Neural cell (in vitro differentiated cells): ENCODE measurements around the gene CD300C. TPM values are rescaled to one million over a fixed set of nuclear protein-coding genes. Genes with fewer than 3 reads are reported as not detected.

Experiments used
- H2AFZ ChIP-seq: fragments of 200-600, 300-800 bp; sonication (generic), shearing (Covaris generic); 2 replicates; pipeline ENCODE4 v1.6.0; 2014; ENCODE audit warnings: low read depth, mild to moderate bottlenecking, antibody characterized with exemption, low read length, moderate library complexity
- H3F3A ChIP-seq: fragments of 200-600 bp; shearing (Covaris generic); 2 replicates; pipeline ENCODE4 v1.6.1; 2016; ENCODE audit warnings: mild to moderate bottlenecking, moderate library complexity, mixed read lengths, antibody characterized with exemption, low read length; ENCODE audit not compliant: insufficient read depth, poor library complexity, severe bottlenecking
- H3K27ac ChIP-seq: fragments of 200-600, 300-800 bp; sonication (generic), shearing (Covaris generic); 2 replicates; pipeline ENCODE4 v1.5.1; 2014; ENCODE audit warnings: mild to moderate bottlenecking, low read length, moderate library complexity
- H3K27me3 ChIP-seq: fragments of 300-800, 200-600 bp; sonication (generic), shearing (Covaris generic); 2 replicates; pipeline ENCODE4 v1.6.0; 2014; ENCODE audit warnings: mild to moderate bottlenecking, low read depth, low read length, moderate library complexity; ENCODE audit not compliant: insufficient read depth
- H3K36me3 ChIP-seq: fragments of 300-800, 200-600 bp; sonication (generic), shearing (Covaris generic); 2 replicates; pipeline ENCODE4 v1.5.1; 2014; ENCODE audit warnings: mild to moderate bottlenecking, antibody characterized with exemption, low read length, moderate library complexity; ENCODE audit not compliant: insufficient read depth
- H3K4me2 ChIP-seq: fragments of 300-800, 200-600 bp; sonication (generic), shearing (Covaris generic); 2 replicates; pipeline ENCODE4 v1.6.0; 2014; ENCODE audit warnings: mild to moderate bottlenecking, low read length
- H3K4me3 ChIP-seq: fragments of 300-800, 200-600 bp; sonication (generic), shearing (Covaris generic); 2 replicates; pipeline ENCODE4 v1.5.1; 2014; ENCODE audit warnings: mild to moderate bottlenecking, low read length, moderate library complexity
- H3K79me2 ChIP-seq: fragments of 200-600 bp; shearing (Covaris generic); replicated peaks from 2 replicates; pipeline ENCODE4 v1.6.0; 2014; ENCODE audit warnings: mild to moderate bottlenecking, low read length, moderate library complexity; ENCODE audit not compliant: insufficient read depth
- H3K9ac ChIP-seq: fragments of 300-800, 200-600 bp; sonication (generic), shearing (Covaris generic); 2 replicates; pipeline ENCODE4 v1.6.1; 2016; ENCODE audit warnings: mild to moderate bottlenecking, low read length, mixed read lengths
- H3K9me2 ChIP-seq: fragments of 200-600 bp; shearing (Covaris generic); 2 replicates; pipeline ENCODE4 v1.6.1; 2016; ENCODE audit warnings: mild to moderate bottlenecking, low read length, mixed read lengths; ENCODE audit not compliant: insufficient read depth
- H3K9me3 ChIP-seq: fragments of 200-600, 300-800 bp; sonication (generic), shearing (Covaris generic); 2 replicates; pipeline ENCODE4 v1.6.1; 2016; ENCODE audit warnings: mild to moderate bottlenecking, mixed run types, low read length, moderate library complexity, mixed read lengths
- H4K20me1 ChIP-seq: fragments of 200-600 bp; shearing (Covaris generic); 2 replicates; pipeline ENCODE4 v1.6.1; 2016; ENCODE audit warnings: mild to moderate bottlenecking, mixed run types; ENCODE audit not compliant: insufficient read depth
- CTCF ChIP-seq: fragments of 450-650 bp; IDR thresholded peaks from 2 replicates; pipeline ENCODE4 v1.5.1; 2014; ENCODE audit warnings: antibody characterized with exemption, mild to moderate bottlenecking, moderate library complexity; ENCODE audit not compliant: poor library complexity, severe bottlenecking
- EP300 ChIP-seq: fragments of 450-650 bp; conservative IDR thresholded peaks from 2 replicates; pipeline ENCODE4 v1.6.1; 2014; ENCODE audit warnings: antibody characterized with exemption, mild to moderate bottlenecking, moderate library complexity; ENCODE audit not compliant: poor library complexity, severe bottlenecking
- EZH2 ChIP-seq: fragments of 200-600, 300-800 bp; shearing (Covaris generic), sonication (generic); IDR thresholded peaks from 2 replicates; pipeline ENCODE4 v1.6.1; 2014; ENCODE audit warnings: antibody characterized with exemption, low read length, borderline replicate concordance, mild to moderate bottlenecking; ENCODE audit not compliant: insufficient read depth, poor library complexity, severe bottlenecking
- MXI1 ChIP-seq: fragments of 450-650 bp; conservative IDR thresholded peaks from 2 replicates; pipeline ENCODE4 v1.6.1; 2014; ENCODE audit warnings: antibody characterized with exemption, mild to moderate bottlenecking; ENCODE audit not compliant: poor library complexity, severe bottlenecking
- POLR2AphosphoS5 ChIP-seq: IDR thresholded peaks from 2 replicates; pipeline ENCODE4 v1.6.1; 2012
- RAD21 ChIP-seq: fragments of 450-650 bp; conservative IDR thresholded peaks from 2 replicates; pipeline ENCODE4 v1.6.1; 2014; ENCODE audit warnings: antibody characterized with exemption, mild to moderate bottlenecking, moderate library complexity
- REST ChIP-seq: IDR thresholded peaks from 2 replicates; pipeline ENCODE4 v1.6.1; 2012; ENCODE audit warnings: borderline replicate concordance
- SMC3 ChIP-seq: fragments of 450-650 bp; conservative IDR thresholded peaks from 2 replicates; pipeline ENCODE4 v1.6.1; 2014; ENCODE audit warnings: antibody characterized with exemption, mild to moderate bottlenecking, moderate library complexity; ENCODE audit not compliant: poor library complexity
- TAF1 ChIP-seq: IDR thresholded peaks from 2 replicates; pipeline ENCODE4 v1.6.1; 2012; ENCODE audit warnings: low read depth
- polyA minus RNA-seq: library from RNA; depleted of rRNA, polyadenylated mRNA; stranded (reverse); fragments of >200 nt; gene quantifications from 2 replicates; pipeline ENCODE4 v1.2.3, GENCODE V29; 2014
- polyA plus RNA-seq: library from polyadenylated mRNA; depleted of rRNA; stranded (reverse); fragments of >200 nt; gene quantifications from 2 replicates; pipeline ENCODE4 v1.2.3, GENCODE V29; 2014

CD300C gene
- polyA plus RNA-seq, result 0.20 TPM in 1 of 2 replicates, not detected in the other
- polyA minus RNA-seq, result not detected in 2 replicates

- Histone ChIP-seq H3K27ac (no peak within 1 kb of the TSS), H3K36me3 (no peaks in the 10 kb centered on the region), H3K9me3 (no peaks in the 10 kb centered on the region), H3K4me3 (no peak within 1 kb of the TSS), H3K4me2 (no peak within 1 kb of the TSS), H3K9me2 (no peaks in the 10 kb centered on the region), H3K79me2 (no peaks in the 10 kb centered on the region), H3K27me3 (no peaks in the 10 kb centered on the region), H4K20me1 (no peaks in the 10 kb centered on the region), H2AFZ (no peak within 1 kb of the TSS), H3F3A (no peaks in the 10 kb centered on the region), H3K9ac (no peak within 1 kb of the TSS)
- TF ChIP-seq RAD21 (no peak), POLR2AphosphoS5 (no peak), MXI1 (no peak), EZH2 (no peak), EP300 (no peak)
Observed at GRCh38 chr17:74545843-74546230, at the start of gene CD300C. Gene CD300C (minus strand): TSS chr17:74546115. CDS start chr17:74545782, 333 bp downstream.

- no peaks in the 10 kb centered on the region for H3F3A ChIP-seq
- no peaks in the 10 kb centered on the region for H3K79me2 ChIP-seq
- no peaks in the 10 kb centered on the region for H3K36me3 ChIP-seq
- H3K27me3 ChIP-seq, result no peaks in the 10 kb centered on the region
- H2AFZ ChIP-seq, result no peak overlapping the region
- H4K20me1 ChIP-seq, result no peaks in the 10 kb centered on the region
- H3K9me2 ChIP-seq, result no peaks in the 10 kb centered on the region
- no peak overlapping the region for H3K9ac ChIP-seq
- no peak overlapping the region for H3K27ac ChIP-seq
- H3K4me2 ChIP-seq, result no peak overlapping the region
- no peak for TF ChIP-seq RAD21
- no peak for TF ChIP-seq MXI1
- no peak for TF ChIP-seq TAF1
- TF ChIP-seq CTCF, result no peak
- no peak for TF ChIP-seq SMC3
- TF ChIP-seq EP300, result no peak
- TF ChIP-seq REST, result no peak
- TF ChIP-seq POLR2AphosphoS5, result no peak
- TF ChIP-seq EZH2, result no peak
- no peaks in the 10 kb centered on the region for H3K9me3 ChIP-seq
- H3K4me3 ChIP-seq, result no peak overlapping the region
Observed at GRCh38 chr17:74595037-74595750, 49.3 kb upstream of the CD300C start.
